Measurements from ENCODE around the gene GRID2. TPM values are rescaled to one million over a fixed set of nuclear protein-coding genes. Genes with fewer than 3 reads are reported as not detected.

Gene GRID2
- polyA plus RNA-seq, 1 donor (not counting 4 experiments of a cell fraction or from before 2014, with no cell fraction given), result not detected

DNA sequence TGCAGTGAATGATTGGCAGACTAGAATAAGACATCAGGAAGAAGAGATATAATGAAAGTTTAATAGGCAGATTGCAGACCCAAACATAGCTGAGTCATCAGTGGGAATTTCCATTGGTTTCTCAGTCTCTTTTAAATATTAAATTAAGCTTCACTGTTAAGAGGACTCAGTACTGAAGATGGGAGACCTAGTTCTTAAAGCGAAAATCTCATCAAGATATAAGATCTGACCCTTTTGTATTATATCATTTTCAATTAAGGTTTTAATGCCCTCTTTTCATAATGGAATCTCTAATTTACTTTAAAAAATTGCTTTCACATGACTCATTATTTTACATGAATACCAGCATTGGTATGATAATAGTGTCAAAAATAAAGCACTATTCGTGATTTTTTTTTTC, 1355.9 kb downstream of the GRID2 start:
- Histone ChIP-seq H3K4me3 (ENCODE audit: control insufficient read depth in 2 of 3, extremely low read depth in 1 of 3, insufficient read depth in 2 of 3, low read depth in 1 of 3, low read length in 3 of 3) (no peak overlapping the region), H3K4me1 (ENCODE audit: control insufficient read depth, extremely low read depth, insufficient read depth, low read length) (no peaks in the 10 kb centered on the region), H3K79me2 (ENCODE audit: control insufficient read depth, insufficient read depth, low read length) (no peaks in the 10 kb centered on the region), H3K9ac (ENCODE audit: control insufficient read depth, extremely low read depth, insufficient read depth, low read length) (no peak overlapping the region), H4K20me1 (ENCODE audit: control insufficient read depth, extremely low read depth, insufficient read depth, low read length) (no peaks in the 10 kb centered on the region), H2AFZ (ENCODE audit: control insufficient read depth, low read length) (no peak overlapping the region), H3K9me3 (ENCODE audit: control insufficient read depth, low read depth, low read length) (no peaks in the 10 kb centered on the region), H3K9me1 (ENCODE audit: control insufficient read depth, extremely low read depth, insufficient read depth, low read length) (no peaks in the 10 kb centered on the region), H3K36me3 (ENCODE audit: control insufficient read depth in 2 of 2, extremely low read depth in 1 of 2, insufficient read depth in 2 of 2, low read length in 2 of 2) (no peaks in the 10 kb centered on the region), H3K27ac (ENCODE audit: control insufficient read depth, insufficient read depth, low read length) (no peak overlapping the region), H3K4me2 (ENCODE audit: control insufficient read depth, extremely low read depth, insufficient read depth, low read depth, low read length) (no peak overlapping the region), H3K27me3 (ENCODE audit: control insufficient read depth, extremely low read depth, insufficient read depth, low read length) (no peaks in the 10 kb centered on the region)
- FAIRE-seq, result no peak
- no peak for TF ChIP-seq EZH2 (IDR thresholded peaks at IDR 0.05; ENCODE audit: low read length)
- TF ChIP-seq, protein P1, sequence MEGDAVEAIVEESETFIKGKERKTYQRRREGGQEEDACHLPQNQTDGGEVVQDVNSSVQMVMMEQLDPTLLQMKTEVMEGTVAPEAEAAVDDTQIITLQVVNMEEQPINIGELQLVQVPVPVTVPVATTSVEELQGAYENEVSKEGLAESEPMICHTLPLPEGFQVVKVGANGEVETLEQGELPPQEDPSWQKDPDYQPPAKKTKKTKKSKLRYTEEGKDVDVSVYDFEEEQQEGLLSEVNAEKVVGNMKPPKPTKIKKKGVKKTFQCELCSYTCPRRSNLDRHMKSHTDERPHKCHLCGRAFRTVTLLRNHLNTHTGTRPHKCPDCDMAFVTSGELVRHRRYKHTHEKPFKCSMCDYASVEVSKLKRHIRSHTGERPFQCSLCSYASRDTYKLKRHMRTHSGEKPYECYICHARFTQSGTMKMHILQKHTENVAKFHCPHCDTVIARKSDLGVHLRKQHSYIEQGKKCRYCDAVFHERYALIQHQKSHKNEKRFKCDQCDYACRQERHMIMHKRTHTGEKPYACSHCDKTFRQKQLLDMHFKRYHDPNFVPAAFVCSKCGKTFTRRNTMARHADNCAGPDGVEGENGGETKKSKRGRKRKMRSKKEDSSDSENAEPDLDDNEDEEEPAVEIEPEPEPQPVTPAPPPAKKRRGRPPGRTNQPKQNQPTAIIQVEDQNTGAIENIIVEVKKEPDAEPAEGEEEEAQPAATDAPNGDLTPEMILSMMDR (optimal IDR thresholded peaks at IDR 0.05 in 1 of 3, IDR thresholded peaks at IDR 0.05 in 1 of 3, conservative IDR thresholded peaks at IDR 0.05 in 1 of 3; ENCODE audit: extremely low read depth in 1 of 3, insufficient read depth in 2 of 3, low read length in 3 of 3), result no peak
- dilution Hi-C loops (cut with MboI; ENCODE audit: extremely low pct_ligation_motif_present, low sequenced_read_pairs), result no loop called here
- DNase-seq (ENCODE audit: low read depth, low spot score), result no peak

DNA sequence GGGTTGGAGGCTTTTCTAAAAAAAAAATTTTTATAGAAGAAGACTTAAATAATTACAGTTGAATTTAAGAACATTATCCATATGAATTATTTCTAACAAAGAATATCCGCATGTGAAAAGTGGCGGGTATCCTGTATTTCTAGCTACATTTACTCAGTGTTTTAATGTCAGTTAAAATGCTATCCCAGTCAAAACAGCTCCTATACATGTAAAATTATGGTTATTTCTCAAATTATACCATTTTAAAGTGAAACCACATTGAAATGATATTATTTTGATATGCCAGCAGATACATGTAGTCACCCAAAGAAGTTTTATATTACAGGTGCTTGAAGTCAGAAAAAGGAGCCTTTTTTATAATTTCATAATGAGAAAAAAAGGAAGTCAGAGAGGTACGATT, 1356.3 kb downstream of the GRID2 start:
- H3K4me2 ChIP-seq (ENCODE audit: control insufficient read depth, extremely low read depth, insufficient read depth, low read depth, low read length), result no peak overlapping the region
- no peak overlapping the region for H3K9ac ChIP-seq (ENCODE audit: control insufficient read depth, extremely low read depth, insufficient read depth, low read length)
- DNase-seq (ENCODE audit: low read depth, low spot score), result no peak
- H2AFZ ChIP-seq (ENCODE audit: control insufficient read depth, low read length), result no peak overlapping the region
- H4K20me1 ChIP-seq (ENCODE audit: control insufficient read depth, extremely low read depth, insufficient read depth, low read length), result no peaks in the 10 kb centered on the region
- dilution Hi-C loops (cut with MboI; ENCODE audit: extremely low pct_ligation_motif_present, low sequenced_read_pairs), result no loop called here
- H3K27me3 ChIP-seq (ENCODE audit: control insufficient read depth, extremely low read depth, insufficient read depth, low read length), result no peaks in the 10 kb centered on the region
- H3K9me3 ChIP-seq (ENCODE audit: control insufficient read depth, low read depth, low read length), result no peaks in the 10 kb centered on the region
- H3K27ac ChIP-seq (ENCODE audit: control insufficient read depth, insufficient read depth, low read length), result no peak overlapping the region
- no peaks in the 10 kb centered on the region for H3K36me3 ChIP-seq (ENCODE audit: control insufficient read depth in 2 of 2, extremely low read depth in 1 of 2, insufficient read depth in 2 of 2, low read length in 2 of 2)
- TF ChIP-seq EZH2 (IDR thresholded peaks at IDR 0.05; ENCODE audit: low read length), result no peak
- TF ChIP-seq, protein P1 (optimal IDR thresholded peaks at IDR 0.05 in 1 of 3, IDR thresholded peaks at IDR 0.05 in 1 of 3, conservative IDR thresholded peaks at IDR 0.05 in 1 of 3; ENCODE audit: extremely low read depth in 1 of 3, insufficient read depth in 2 of 3, low read length in 3 of 3), result no peak
- H3K4me3 ChIP-seq (ENCODE audit: control insufficient read depth in 2 of 3, extremely low read depth in 1 of 3, insufficient read depth in 2 of 3, low read depth in 1 of 3, low read length in 3 of 3), result no peak overlapping the region
- H3K79me2 ChIP-seq (ENCODE audit: control insufficient read depth, insufficient read depth, low read length), result no peaks in the 10 kb centered on the region
- H3K9me1 ChIP-seq (ENCODE audit: control insufficient read depth, extremely low read depth, insufficient read depth, low read length), result no peaks in the 10 kb centered on the region
- no peak for FAIRE-seq
- no peaks in the 10 kb centered on the region for H3K4me1 ChIP-seq (ENCODE audit: control insufficient read depth, extremely low read depth, insufficient read depth, low read length)
